GM19025 (cell line): ENCODE results near the gene DUS4L.

ENCODE experiments used
- ATAC-seq: cut with Tn5 transposase; IDR thresholded peaks from one replicate; pipeline ENCODE4 v1.9.1; 2021; ENCODE audit warnings: mild to moderate bottlenecking, low read depth, moderate library complexity; ENCODE audit not compliant: unreplicated experiment

DUS4L gene

GRCh38 chr7:107613439-107613838, 49.7 kb downstream of the DUS4L start:
- no peak for ATAC-seq

GRCh38 chr7:107613948-107614347, 50.2 kb downstream of the DUS4L start:
- no peak for ATAC-seq

DNA sequence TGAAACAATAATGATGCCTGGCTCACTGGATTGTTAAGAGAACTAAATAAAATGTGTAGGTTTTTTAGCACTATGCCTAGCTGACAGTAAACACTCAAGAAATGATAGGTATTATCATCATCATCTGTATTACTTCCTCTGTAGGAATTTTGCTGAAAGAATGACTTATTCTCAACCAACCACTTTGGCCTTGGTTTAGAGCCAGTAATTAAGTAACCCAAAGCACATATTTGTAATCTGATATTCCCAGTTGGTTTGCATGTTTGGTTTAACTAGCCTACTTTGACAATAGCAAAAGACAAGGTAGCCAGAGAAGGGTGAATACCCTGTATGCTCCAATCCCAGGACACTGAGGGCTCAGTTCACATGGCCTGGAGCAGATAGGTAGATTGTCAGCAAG, 50.7 kb downstream of the DUS4L start:
- ATAC-seq: no peak

GRCh38 chr7:107615910-107616680, 52.3 kb downstream of the DUS4L start:
- no peak for ATAC-seq

- no peak for ATAC-seq
These were observed 58.7 kb downstream of the DUS4L start for GRCh38 chr7:107622429-107622828.

- ATAC-seq: no peak
These were observed 59.1 kb downstream of the DUS4L start for GRCh38 chr7:107622894-107623293.

DNA sequence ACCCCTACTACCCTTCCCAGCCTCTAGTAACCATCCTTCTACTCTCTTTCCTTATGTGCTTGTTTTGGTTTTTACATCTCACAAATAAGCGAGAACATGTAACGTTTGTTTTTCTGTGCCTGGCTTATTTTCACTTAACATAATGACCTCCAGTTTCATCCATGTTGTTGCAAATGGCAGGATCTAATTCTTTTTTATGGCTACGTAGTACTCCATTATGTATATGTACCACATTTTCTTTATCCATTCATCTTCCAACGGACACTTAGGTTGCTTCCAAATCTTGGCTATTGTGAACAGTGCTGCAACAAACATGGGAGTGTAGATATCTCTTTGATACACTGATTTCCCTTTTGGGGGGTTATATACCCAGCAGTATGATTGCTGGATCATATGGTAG, 63.2 kb downstream of the DUS4L start:
- ATAC-seq: no peak
